Measurements from ENCODE around the gene EPS8L3.

Gene EPS8L3

DNA sequence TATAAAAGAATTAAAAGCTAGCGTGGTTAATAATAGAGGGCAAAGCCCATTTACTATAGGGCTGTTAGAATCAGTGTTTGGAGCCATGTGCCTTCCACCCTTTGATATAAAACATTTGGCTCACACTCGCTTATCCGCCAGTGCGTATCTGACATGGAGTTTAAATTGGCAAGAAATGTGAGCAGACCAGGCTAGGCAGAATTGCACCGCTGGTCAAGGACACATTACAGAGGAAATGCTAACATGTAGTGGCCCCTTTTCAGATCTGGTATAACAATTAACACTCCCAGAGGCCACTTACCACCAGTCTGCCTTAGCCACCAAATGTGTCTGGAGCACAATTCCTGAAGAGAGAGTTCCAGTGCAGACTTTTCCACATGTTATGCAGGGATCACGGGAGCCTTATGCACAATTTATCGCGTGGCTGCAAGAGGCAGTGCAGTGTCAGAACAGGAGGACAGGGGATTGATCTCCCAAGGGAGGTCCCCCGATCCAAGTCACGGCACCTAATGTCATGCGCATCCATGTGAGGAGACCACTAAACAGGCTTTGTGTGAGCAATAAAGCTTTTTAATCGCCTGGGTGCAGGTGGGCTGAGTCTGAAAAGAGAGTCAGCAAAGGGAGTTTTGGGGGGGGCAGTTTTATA, 36.9 kb downstream of the EPS8L3 start:
- Histone ChIP-seq H3K27ac (ENCODE audit: low read length) (no peak overlapping the region), H3K27me3 (ENCODE audit: control insufficient read depth, insufficient read depth, low read length) (no peaks in the 10 kb centered on the region), H3K4me1 (ENCODE audit: control insufficient read depth, insufficient read depth, low read length) (no peaks in the 10 kb centered on the region), H3K36me3 (ENCODE audit: control insufficient read depth, insufficient read depth, low read length) (no peaks in the 10 kb centered on the region), H3K4me3 (ENCODE audit: low read length) (no peak overlapping the region), H3K9me3 (ENCODE audit: control insufficient read depth, insufficient read depth, low read length) (no peaks in the 10 kb centered on the region)
- no CpG with 5 or more reads among the region's 12 CpGs for WGBS (ENCODE audit: insufficient coverage, insufficient read length)
- no peak for DNase-seq (ENCODE audit: low read depth, low spot score)

DNA sequence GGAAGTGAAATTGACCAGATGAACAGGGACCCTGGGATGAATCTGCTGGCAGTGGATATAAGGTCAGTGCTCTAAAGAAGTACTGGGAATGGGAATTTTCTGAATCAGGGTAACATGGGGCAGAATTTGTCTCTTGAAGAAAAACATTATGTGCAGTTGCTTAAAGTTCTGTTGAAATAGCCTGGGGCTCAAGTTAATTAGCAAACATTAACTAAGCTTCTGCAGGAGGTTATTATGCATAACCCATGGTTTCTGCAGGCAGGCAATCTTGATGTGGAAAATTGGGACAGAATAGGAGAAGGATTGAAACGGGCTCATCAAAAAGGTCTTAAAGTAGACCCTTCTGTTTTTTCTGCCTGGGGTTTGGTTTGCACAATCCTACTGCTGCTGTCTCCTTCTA, 37.7 kb downstream of the EPS8L3 start:
- H3K4me1 ChIP-seq (ENCODE audit: control insufficient read depth, insufficient read depth, low read length): no peaks in the 10 kb centered on the region
- no peaks in the 10 kb centered on the region for H3K27me3 ChIP-seq (ENCODE audit: control insufficient read depth, insufficient read depth, low read length)
- H3K36me3 ChIP-seq (ENCODE audit: control insufficient read depth, insufficient read depth, low read length): no peaks in the 10 kb centered on the region
- H3K9me3 ChIP-seq (ENCODE audit: control insufficient read depth, insufficient read depth, low read length): no peaks in the 10 kb centered on the region
- no peak overlapping the region for H3K4me3 ChIP-seq (ENCODE audit: low read length)
- DNase-seq (ENCODE audit: low read depth, low spot score): no peak
- H3K27ac ChIP-seq (ENCODE audit: low read length): no peak overlapping the region
- WGBS (ENCODE audit: insufficient coverage, insufficient read length): no CpG with 5 or more reads among the region's 1 CpG

DNA sequence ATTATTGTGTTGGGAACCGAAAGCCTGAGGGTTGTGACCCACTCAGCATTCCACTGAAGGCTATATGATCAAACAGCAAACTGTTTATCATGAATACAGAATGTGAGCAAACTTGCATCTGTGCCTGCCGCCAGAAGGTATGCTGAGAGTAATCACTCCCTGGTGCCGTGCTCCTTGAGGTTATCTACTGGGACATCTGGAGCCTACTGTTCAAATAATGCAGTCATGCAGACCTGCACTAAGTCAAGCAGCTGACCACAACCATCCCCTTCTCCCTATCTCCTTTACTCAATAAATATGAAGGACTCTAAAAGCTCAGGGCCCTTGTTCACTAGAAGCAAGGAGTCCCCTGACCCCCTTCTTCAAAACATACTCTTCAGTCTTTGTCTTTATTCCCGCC, 38.2 kb downstream of the EPS8L3 start:
- H3K27ac ChIP-seq (ENCODE audit: low read length): no peak overlapping the region
- no peaks in the 10 kb centered on the region for H3K9me3 ChIP-seq (ENCODE audit: control insufficient read depth, insufficient read depth, low read length)
- no peak overlapping the region for H3K4me3 ChIP-seq (ENCODE audit: low read length)
- no CpG with 5 or more reads among the region's 4 CpGs for WGBS (ENCODE audit: insufficient coverage, insufficient read length)
- no peak for DNase-seq (ENCODE audit: low read depth, low spot score)
- H3K4me1 ChIP-seq (ENCODE audit: control insufficient read depth, insufficient read depth, low read length): no peaks in the 10 kb centered on the region
- H3K36me3 ChIP-seq (ENCODE audit: control insufficient read depth, insufficient read depth, low read length): no peaks in the 10 kb centered on the region
- H3K27me3 ChIP-seq (ENCODE audit: control insufficient read depth, insufficient read depth, low read length): no peaks in the 10 kb centered on the region

DNA sequence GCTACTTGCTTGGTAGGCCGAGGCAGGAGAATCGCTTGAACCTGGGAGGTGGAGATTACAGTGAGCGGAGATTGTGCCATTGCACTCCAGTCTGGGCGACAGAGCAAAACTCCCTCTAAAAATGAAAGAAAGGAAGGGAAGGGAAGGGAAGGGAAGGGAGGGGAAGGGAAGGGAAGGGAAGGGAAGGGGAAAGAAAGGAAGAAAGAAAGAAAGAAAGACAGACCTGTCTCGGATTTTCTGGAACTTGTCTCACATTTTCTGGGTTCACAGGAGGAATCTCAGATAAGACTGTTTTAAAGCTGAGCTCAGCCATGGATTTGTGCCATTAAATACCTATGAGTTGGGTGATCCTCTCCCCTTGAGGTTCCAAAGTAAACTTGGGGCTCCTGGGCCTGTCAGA, 38.8 kb downstream of the EPS8L3 start:
- Histone ChIP-seq H3K4me3 (ENCODE audit: low read length) (no peak overlapping the region), H3K27ac (ENCODE audit: low read length) (no peak overlapping the region), H3K36me3 (ENCODE audit: control insufficient read depth, insufficient read depth, low read length) (no peaks in the 10 kb centered on the region), H3K9me3 (ENCODE audit: control insufficient read depth, insufficient read depth, low read length) (no peaks in the 10 kb centered on the region), H3K27me3 (ENCODE audit: control insufficient read depth, insufficient read depth, low read length) (no peaks in the 10 kb centered on the region), H3K4me1 (ENCODE audit: control insufficient read depth, insufficient read depth, low read length) (no peaks in the 10 kb centered on the region)
- no peak for DNase-seq (ENCODE audit: low read depth, low spot score)
- no CpG with 5 or more reads among the region's 5 CpGs for WGBS (ENCODE audit: insufficient coverage, insufficient read length)

DNA sequence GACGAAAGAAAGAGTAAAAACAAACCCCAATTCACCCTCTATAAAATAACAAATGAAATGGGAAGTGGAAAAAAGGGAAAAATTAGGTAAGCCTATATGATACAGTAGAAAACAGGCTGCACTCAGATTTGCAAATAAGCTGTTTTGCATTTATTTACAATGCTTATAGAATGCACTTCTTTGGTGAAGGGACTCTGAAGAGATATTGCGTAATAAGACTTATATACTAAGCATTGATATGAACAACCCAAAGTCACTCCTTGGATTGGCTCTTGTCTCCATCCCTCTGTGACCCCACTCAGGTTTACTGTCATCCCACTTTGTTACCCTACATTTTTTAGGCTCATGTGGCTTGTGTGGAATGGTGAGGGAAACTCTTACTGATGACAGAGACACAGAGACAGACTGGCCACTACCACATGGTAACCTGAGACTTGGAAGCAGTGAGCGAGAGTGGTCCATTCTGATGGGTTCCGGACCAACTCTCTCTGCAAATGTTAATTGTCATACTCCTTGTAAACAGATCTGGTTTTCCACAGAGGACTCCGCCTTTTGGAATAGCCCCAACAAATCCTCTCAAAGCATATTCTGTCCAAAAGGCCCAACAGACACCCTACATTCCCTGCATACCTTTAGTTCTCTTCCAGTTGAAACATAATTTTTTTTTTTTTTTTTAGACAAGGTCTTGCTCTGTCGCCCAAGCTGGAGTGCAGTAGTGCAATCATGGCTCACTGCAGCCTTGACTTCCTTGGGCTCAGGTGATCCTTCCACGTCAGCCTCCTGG, 40.6 kb downstream of the EPS8L3 start:
- H3K27me3 ChIP-seq (ENCODE audit: control insufficient read depth, insufficient read depth, low read length): no peaks in the 10 kb centered on the region
- H3K9me3 ChIP-seq (ENCODE audit: control insufficient read depth, insufficient read depth, low read length): no peaks in the 10 kb centered on the region
- no peaks in the 10 kb centered on the region for H3K36me3 ChIP-seq (ENCODE audit: control insufficient read depth, insufficient read depth, low read length)
- WGBS (ENCODE audit: insufficient coverage, insufficient read length): no CpG with 5 or more reads among the region's 7 CpGs
- no peaks in the 10 kb centered on the region for H3K4me1 ChIP-seq (ENCODE audit: control insufficient read depth, insufficient read depth, low read length)
- DNase-seq (ENCODE audit: low read depth, low spot score): no peak
- no peak overlapping the region for H3K4me3 ChIP-seq (ENCODE audit: low read length)
- no peak overlapping the region for H3K27ac ChIP-seq (ENCODE audit: low read length)

DNA sequence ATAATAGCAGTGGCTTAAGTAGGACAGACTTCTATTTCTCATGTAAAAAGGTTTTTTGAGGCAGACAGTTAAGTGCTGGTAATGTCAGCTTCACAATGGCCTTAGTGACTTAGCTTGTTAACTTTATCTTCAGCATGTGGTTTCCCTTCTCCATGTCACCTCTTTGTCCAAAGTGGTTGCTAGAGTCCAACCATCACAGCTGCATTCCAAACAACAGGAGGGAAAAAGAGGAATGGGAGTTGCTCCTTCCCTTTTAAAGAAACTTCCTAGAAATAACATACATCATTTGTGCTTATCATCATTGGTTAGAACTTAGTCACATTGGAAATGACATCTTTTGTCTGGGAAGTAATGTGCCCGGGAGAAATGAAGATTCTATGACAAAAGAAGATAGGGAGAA, 41.8 kb downstream of the EPS8L3 start:
- Histone ChIP-seq H3K4me3 (ENCODE audit: low read length) (no peak overlapping the region), H3K9me3 (ENCODE audit: control insufficient read depth, insufficient read depth, low read length) (no peaks in the 10 kb centered on the region), H3K27ac (ENCODE audit: low read length) (no peak overlapping the region), H3K36me3 (ENCODE audit: control insufficient read depth, insufficient read depth, low read length) (no peaks in the 10 kb centered on the region), H3K4me1 (ENCODE audit: control insufficient read depth, insufficient read depth, low read length) (no peaks in the 10 kb centered on the region), H3K27me3 (ENCODE audit: control insufficient read depth, insufficient read depth, low read length) (no peaks in the 10 kb centered on the region)
- no peak for DNase-seq (ENCODE audit: low read depth, low spot score)
- WGBS (ENCODE audit: insufficient coverage, insufficient read length): no CpG with 5 or more reads among the region's 1 CpG

DNA sequence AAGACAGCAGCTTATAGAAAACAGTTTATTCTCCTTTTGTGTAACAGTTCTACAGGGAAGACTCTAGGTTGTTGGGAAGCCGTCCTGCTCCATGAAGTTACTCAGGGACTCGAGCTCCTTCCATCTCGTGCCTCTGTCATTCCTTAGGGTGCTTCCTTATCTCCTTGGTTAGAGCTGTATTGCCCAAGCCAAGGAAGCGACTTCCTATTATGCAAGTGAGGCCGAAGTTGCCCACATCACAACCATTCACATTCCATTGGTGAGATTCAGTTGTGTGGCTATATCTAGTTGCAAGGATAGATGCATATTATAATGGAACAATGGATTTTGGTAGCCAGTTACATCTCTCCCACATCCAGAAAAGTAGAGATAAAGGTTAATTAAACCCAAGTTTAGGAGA, 42.7 kb downstream of the EPS8L3 start:
- no peaks in the 10 kb centered on the region for H3K4me1 ChIP-seq (ENCODE audit: control insufficient read depth, insufficient read depth, low read length)
- no CpG with 5 or more reads among the region's 5 CpGs for WGBS (ENCODE audit: insufficient coverage, insufficient read length)
- no peak overlapping the region for H3K4me3 ChIP-seq (ENCODE audit: low read length)
- no peak for DNase-seq (ENCODE audit: low read depth, low spot score)
- no peaks in the 10 kb centered on the region for H3K27me3 ChIP-seq (ENCODE audit: control insufficient read depth, insufficient read depth, low read length)
- H3K27ac ChIP-seq (ENCODE audit: low read length): no peak overlapping the region
- H3K9me3 ChIP-seq (ENCODE audit: control insufficient read depth, insufficient read depth, low read length): no peaks in the 10 kb centered on the region
- no peaks in the 10 kb centered on the region for H3K36me3 ChIP-seq (ENCODE audit: control insufficient read depth, insufficient read depth, low read length)

DNA sequence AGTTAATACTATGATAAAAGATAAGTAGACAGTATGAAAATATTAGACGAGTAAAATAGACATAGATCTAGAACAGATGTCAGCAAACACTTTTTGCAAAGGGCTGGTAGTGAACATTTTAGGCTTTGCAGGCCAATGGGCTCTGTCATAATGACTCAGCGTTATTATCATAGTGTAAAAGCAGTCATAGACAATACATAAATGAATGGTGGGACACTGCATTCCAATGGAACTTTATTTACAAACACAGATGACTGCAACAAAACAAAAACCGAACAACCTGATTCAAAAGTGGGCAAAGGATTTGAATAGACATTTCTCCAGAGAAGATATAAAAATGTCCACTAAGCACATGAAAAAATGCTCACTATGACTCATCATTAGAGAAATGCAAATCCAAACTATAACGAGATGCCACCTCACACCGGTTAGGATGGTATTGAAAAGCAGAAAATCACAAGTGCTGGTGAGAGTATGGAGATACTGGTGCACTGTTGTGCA, 44.3 kb downstream of the EPS8L3 start:
- H3K27ac ChIP-seq (ENCODE audit: low read length): no peak overlapping the region

DNA sequence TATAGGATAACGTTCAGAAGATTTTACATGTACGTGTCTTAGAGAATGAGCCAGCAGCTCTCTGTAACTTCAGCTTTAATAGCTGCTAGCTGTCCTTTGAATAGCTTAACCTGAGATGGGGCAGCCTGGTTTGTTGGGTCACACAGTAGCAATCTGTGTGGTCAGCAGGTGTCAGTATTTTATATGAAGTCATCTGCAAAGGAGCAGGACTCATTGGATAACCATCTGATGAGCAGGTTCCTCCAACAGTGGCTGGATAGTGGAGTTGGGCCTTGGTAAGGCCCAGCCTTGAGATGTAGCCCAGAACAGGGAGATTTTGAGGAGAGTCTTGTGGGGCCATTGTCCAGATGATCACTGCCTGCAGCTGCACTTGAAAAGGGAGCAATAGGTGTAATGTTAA, 45.2 kb downstream of the EPS8L3 start:
- no peaks in the 10 kb centered on the region for H3K36me3 ChIP-seq (ENCODE audit: control insufficient read depth, insufficient read depth, low read length)
- no peaks in the 10 kb centered on the region for H3K9me3 ChIP-seq (ENCODE audit: control insufficient read depth, insufficient read depth, low read length)
- no peak for DNase-seq (ENCODE audit: low read depth, low spot score)
- no peak overlapping the region for H3K27ac ChIP-seq (ENCODE audit: low read length)
- no peaks in the 10 kb centered on the region for H3K27me3 ChIP-seq (ENCODE audit: control insufficient read depth, insufficient read depth, low read length)
- no CpG with 5 or more reads among the region's 2 CpGs for WGBS (ENCODE audit: insufficient coverage, insufficient read length)
- H3K4me3 ChIP-seq (ENCODE audit: low read length): no peak overlapping the region
- H3K4me1 ChIP-seq (ENCODE audit: control insufficient read depth, insufficient read depth, low read length): no peaks in the 10 kb centered on the region

More for the DNA sequence above, 44.3 kb downstream of the EPS8L3 start:
- WGBS (ENCODE audit: insufficient coverage, insufficient read length): 100% methylated on average over 1 of the region's 5 CpGs
- Histone ChIP-seq H3K27me3 (ENCODE audit: control insufficient read depth, insufficient read depth, low read length) (no peaks in the 10 kb centered on the region), H3K9me3 (ENCODE audit: control insufficient read depth, insufficient read depth, low read length) (no peaks in the 10 kb centered on the region), H3K36me3 (ENCODE audit: control insufficient read depth, insufficient read depth, low read length) (no peaks in the 10 kb centered on the region), H3K4me3 (ENCODE audit: low read length) (no peak overlapping the region), H3K4me1 (ENCODE audit: control insufficient read depth, insufficient read depth, low read length) (no peaks in the 10 kb centered on the region)
- no peak for DNase-seq (ENCODE audit: low read depth, low spot score)

DNA sequence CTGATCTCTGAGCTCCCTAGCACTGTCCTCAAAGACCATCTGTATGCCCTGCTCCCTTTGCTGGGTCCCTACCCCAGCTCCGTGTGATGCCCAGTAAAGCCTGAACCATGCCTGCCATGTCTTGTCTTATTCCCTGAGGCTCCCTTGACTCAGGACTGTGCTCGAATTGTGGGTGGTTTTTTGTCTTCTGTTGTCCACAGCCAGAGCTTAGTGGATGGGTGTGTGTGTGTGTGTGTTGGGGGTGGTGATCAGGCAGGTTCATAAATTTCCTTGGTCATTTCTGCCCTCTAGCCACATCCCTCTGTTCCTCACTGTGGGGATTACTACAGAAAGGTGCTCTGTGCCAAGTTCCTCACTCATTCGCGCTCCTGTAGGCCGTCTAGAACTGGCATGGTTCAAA, 46.0 kb downstream of the EPS8L3 start:
- no peak for DNase-seq (ENCODE audit: low read depth, low spot score)

More for the DNA sequence above, 46.0 kb downstream of the EPS8L3 start:
- H3K27ac ChIP-seq (ENCODE audit: low read length): no peak overlapping the region
- no peak overlapping the region for H3K4me3 ChIP-seq (ENCODE audit: low read length)
- H3K27me3 ChIP-seq (ENCODE audit: control insufficient read depth, insufficient read depth, low read length): no peaks in the 10 kb centered on the region
- WGBS (ENCODE audit: insufficient coverage, insufficient read length): no CpG with 5 or more reads among the region's 5 CpGs
- H3K36me3 ChIP-seq (ENCODE audit: control insufficient read depth, insufficient read depth, low read length): no peaks in the 10 kb centered on the region
- no peaks in the 10 kb centered on the region for H3K9me3 ChIP-seq (ENCODE audit: control insufficient read depth, insufficient read depth, low read length)
- H3K4me1 ChIP-seq (ENCODE audit: control insufficient read depth, insufficient read depth, low read length): no peaks in the 10 kb centered on the region
